K562 (cell line): ENCODE measurements around the gene ZNF618. TPM values are rescaled to one million over a fixed set of nuclear protein-coding genes. Genes with fewer than 3 reads are reported as not detected.

Experiments
- ATAC-seq: fragments of 200-7000 bp; cut with Tn5 transposase; 3 replicates; pipeline ENCODE4 v1.9.1; 2020; ENCODE audit warnings: moderate library complexity
- BruUV-seq: library from RNA; stranded (reverse); fragments of 400-500 nt; replicated peaks from 2 replicates; lab custom pipeline; 2021; lab: Mats Ljungman, UMichigan
- CTCF ChIA-PET: fragments of 300-600 bp; formaldehyde crosslinking; extraction: SDS; loops from one replicate; lab custom pipeline; 2021; ENCODE audit warnings: low intra/inter-chr PET ratio; lab: Yijun Ruan, JAX
- POLR2A ChIA-PET: fragments of 300-600, 350-650 bp; sonication (Branson Sonifier 250); formaldehyde crosslinking; extraction: SDS; loops from one replicate; lab custom pipeline; 2021; ENCODE audit warnings: antibody characterized with exemption, inconsistent platforms; lab: Yijun Ruan, JAX
- DNase-seq, 4 experiments: peaks; one replicate each; pipeline versions ENCODE4 v3.0.0 to v3.0.0-alpha.2; 2011 to 2018; ENCODE audit warnings: low spot score in 3 of 4, mixed read lengths in 3 of 4; ENCODE audit errors: extremely low read depth in 1 of 4
- FAIRE-seq: peaks from 2 replicates; lab custom pipeline; 2011; peaks lifted over from hg19 to GRCh38; lab: Jason Lieb, UNC
- H2AFZ ChIP-seq: 2 replicates; pipeline ENCODE4 v1.6.0; 2011; ENCODE audit warnings: low read depth, low read length, control low read depth, inconsistent platforms
- H3K27ac ChIP-seq: fragments of 200-600 bp; 3 replicates; pipeline ENCODE4 v1.8.0; 2011; ENCODE audit warnings: low read depth, mild to moderate bottlenecking, control low read depth, inconsistent platforms, low read length, moderate library complexity, mixed read lengths; ENCODE audit errors: extremely low read depth
- H3K27me3 ChIP-seq, 2 experiments: fragments of 300-600 bp in 1 of 2; 2 replicates in 1 of 2; 3 replicates in 1 of 2; pipeline versions ENCODE4 v1.6.0 to v1.8.0; 2011; ENCODE audit warnings: inconsistent platforms in 2 of 2, low read length in 2 of 2, mild to moderate bottlenecking in 1 of 2, mixed read lengths in 1 of 2, moderate library complexity in 1 of 2; ENCODE audit not compliant: control insufficient read depth in 2 of 2, insufficient read depth in 2 of 2
- H3K36me3 ChIP-seq: fragments of 300-600 bp; 3 replicates; pipeline ENCODE4 v1.8.0; 2011; ENCODE audit warnings: mild to moderate bottlenecking, low read length, inconsistent platforms; ENCODE audit not compliant: control insufficient read depth, insufficient read depth
- H3K4me1 ChIP-seq, 2 experiments: fragments of 200-600 bp in 1 of 2; replicated peaks in 1 of 2; 2 replicates in 1 of 2; 3 replicates in 1 of 2; pipeline versions ENCODE4 v1.5.1 to v1.8.0; 2011; ENCODE audit warnings: inconsistent platforms in 2 of 2, low read length in 2 of 2, mild to moderate bottlenecking in 1 of 2, mixed read lengths in 1 of 2, moderate library complexity in 1 of 2; ENCODE audit not compliant: control insufficient read depth in 2 of 2, insufficient read depth in 2 of 2
- H3K4me2 ChIP-seq: 2 replicates; pipeline ENCODE4 v1.6.1; 2011; ENCODE audit warnings: low read length, control low read depth, inconsistent platforms, mixed read lengths; ENCODE audit not compliant: insufficient read depth
- H3K4me3 ChIP-seq: fragments of 200-600 bp; sonication (generic), shearing (Covaris generic); 2 replicates; pipeline ENCODE4 v1.5.1; 2016; ENCODE audit warnings: control low read depth, inconsistent platforms
- H3K79me2 ChIP-seq: fragments of 200-600 bp; 3 replicates; pipeline ENCODE4 v1.8.0; 2011; ENCODE audit warnings: low read length, inconsistent platforms; ENCODE audit not compliant: control insufficient read depth, insufficient read depth
- H3K9ac ChIP-seq, 2 experiments: 2 replicates each; pipeline versions ENCODE4 v1.6.0 to v1.6.1; 2011; ENCODE audit warnings: low read depth in 2 of 2, low read length in 2 of 2, control low read depth in 1 of 2, inconsistent platforms in 1 of 2, mild to moderate bottlenecking in 1 of 2, mixed read lengths in 1 of 2; ENCODE audit not compliant: insufficient read depth in 1 of 2
- H3K9me1 ChIP-seq: one replicate; pipeline ENCODE4 v1.6.0; 2011; ENCODE audit warnings: inconsistent platforms, mild to moderate bottlenecking, low read length, moderate library complexity; ENCODE audit not compliant: control insufficient read depth, insufficient read depth
- H3K9me3 ChIP-seq: replicated peaks from 2 replicates; pipeline ENCODE4 v1.5.1; 2011; ENCODE audit warnings: low read depth, low read length, inconsistent platforms; ENCODE audit not compliant: control insufficient read depth, insufficient read depth
- H4K20me1 ChIP-seq: replicated peaks from 2 replicates; pipeline ENCODE4 v1.6.1; 2011; ENCODE audit warnings: low read length, inconsistent platforms, mixed read lengths; ENCODE audit not compliant: control insufficient read depth, insufficient read depth
- AFF4 ChIP-seq: sonication (generic); formaldehyde crosslinking; IDR thresholded peaks from 2 replicates; pipeline ENCODE4 v1.8.0; 2023; ENCODE audit warnings: mild to moderate bottlenecking, missing genetic modification reagents
- BDP1 ChIP-seq: IDR thresholded peaks from 3 replicates; pipeline ENCODE4 v1.6.1; 2011; ENCODE audit not compliant: insufficient read length, insufficient read depth
- HOMEZ ChIP-seq: fragments of 250-450 bp; sonication (Bioruptor Pico); IDR thresholded peaks from 2 replicates; pipeline ENCODE4 v1.4.0; 2020; ENCODE audit warnings: mild to moderate bottlenecking, moderate library complexity
- KAT2B ChIP-seq: IDR thresholded peaks from one replicate; pipeline ENCODE4 v1.6.1; 2012; ENCODE audit warnings: low read depth, mild to moderate bottlenecking, control low read depth, inconsistent platforms, low read length, moderate library complexity
- MCM3 ChIP-seq: fragments of 450-650 bp; IDR thresholded peaks from 2 replicates; pipeline ENCODE4 v1.6.1; 2016
- MEF2A ChIP-seq: IDR thresholded peaks from 2 replicates; pipeline ENCODE4 v1.6.1; 2011; ENCODE audit warnings: low read depth, mild to moderate bottlenecking, low read length, moderate library complexity; ENCODE audit not compliant: control insufficient read depth
- PHF21A ChIP-seq: fragments of 450-650 bp; IDR thresholded peaks from 2 replicates; pipeline ENCODE4 v1.6.1; 2017; ENCODE audit warnings: low read depth, borderline replicate concordance
- POLR2A ChIP-seq: fragments of 450-650 bp; conservative IDR thresholded peaks from 2 replicates; pipeline ENCODE4 v1.6.1; 2016
- XRCC5 ChIP-seq: fragments of 200-400 bp; formaldehyde crosslinking; IDR thresholded peaks from 2 replicates; pipeline ENCODE4 v1.6.1; 2017; ENCODE audit warnings: low read depth, mild to moderate bottlenecking, low read length
- WGBS: fragments of 100-300 bp; shearing (Covaris generic); methylation state at CpG from one replicate; pipeline ENCODE4 v1.1.6; 2016; ENCODE audit warnings: low coverage, mixed read lengths; ENCODE audit not compliant: insufficient coverage; ENCODE audit errors: missing lambda C conversion rate; 5-methylcytosine and 5-hydroxymethylcytosine counted together
- in situ Hi-C: fragments of 300-500 bp; cut with MboI; formaldehyde crosslinking; loops from 4 replicates; pipeline ENCODE4 v1.15.0; 2018; ENCODE audit warnings: inconsistent platforms, mixed read lengths
- intact Hi-C: fragments of 100-400 bp; cut with micrococcal nuclease; formaldehyde crosslinking; loops from 2 replicates; pipeline ENCODE4 v1.14.2; 2022
- polyA plus RNA-seq, 8 experiments: library from polyadenylated mRNA; depleted of rRNA in 4 of 8; stranded (reverse) in 5 of 8; unstranded in 3 of 8; fragments of >200 nt; fragmentation: Nextera tagmentation in 2 of 8; fragmentation: Illumina TruSeq in 1 of 8; extraction: Ambion mirVana in 2 of 8; extraction: Trizol in 1 of 8; gene quantifications; 2 replicates each; pipeline versions ENCODE4 v1.2.1 to v1.2.3, GENCODE V29; 2011 to 2014; ENCODE audit warnings: inconsistent platforms in 1 of 8, missing spikeins in 1 of 8
- total RNA-seq, 7 experiments: library from RNA; depleted of rRNA in 6 of 7; stranded (reverse); fragments of >200 nt in 6 of 7; fragmentation: Illumina TruSeq in 2 of 7; extraction: Trizol in 2 of 7; gene quantifications; 2 replicates each; pipeline versions ENCODE4 v1.2.1 to v1.2.3, GENCODE V29; 2011 to 2021; ENCODE audit warnings: low replicate concordance in 1 of 7

The ZNF618 gene
- total and polyA plus RNA-seq, 9 of the 15 experiments (the other 6 are each of a cell fraction or from before 2014, with no cell fraction given) = 0.08 to 13.7 (median 3.4) TPM

- DNase-seq (no peak), FAIRE-seq (no peak), ATAC-seq (no peak)
- 42% methylated on average over 6 of the region's 6 CpGs for WGBS
- H3K27me3 ChIP-seq = no peaks in the 10 kb centered on the region
- no peak overlapping the region for H2AFZ ChIP-seq
- H4K20me1 ChIP-seq = no peaks in the 10 kb centered on the region
- no peaks in the 10 kb centered on the region for H3K79me2 ChIP-seq
- no peak overlapping the region for H3K9ac ChIP-seq
- H3K9me1 ChIP-seq = no peaks in the 10 kb centered on the region
- H3K9me3 ChIP-seq = no peaks in the 10 kb centered on the region
- CTCF ChIA-PET = no interaction called here
- no peak overlapping the region for H3K4me3 ChIP-seq
- TF ChIP-seq POLR2A (no peak), XRCC5 (no peak), PHF21A (no peak), KAT2B (no peak), MEF2A (no peak)
- no peaks in the 10 kb centered on the region for H3K4me1 ChIP-seq
- POLR2A ChIA-PET = interaction anchor here (0.6 kb wide), 2 partner anchors 21 to 352 kb away, joined by 3 to 4 read pairs; no protein-coding TSS in a partner anchor
- intact Hi-C loops = no loop called here
- H3K27ac ChIP-seq = no peak overlapping the region
- in situ Hi-C loops = no loop called here
- H3K4me2 ChIP-seq = no peak overlapping the region
- no TSS peak for BruUV-seq
- H3K36me3 ChIP-seq = no peaks in the 10 kb centered on the region
Measured at GRCh38 chr9:114016101-114016500, 140.0 kb downstream of the ZNF618 start.

- no peaks in the 10 kb centered on the region for H3K9me3 ChIP-seq
- no peak overlapping the region for H3K4me2 ChIP-seq
- no peaks in the 10 kb centered on the region for H3K79me2 ChIP-seq
- intact Hi-C loops = no loop called here
- ChIA-PET CTCF (no interaction called here), POLR2A (interaction anchor here (0.6 kb wide), 3 partner anchors 21 to 351 kb away, joined by 3 to 4 read pairs (median 3); no protein-coding TSS in a partner anchor)
- no peak overlapping the region for H3K9ac ChIP-seq
- ATAC-seq = no peak
- no peak for FAIRE-seq
- BruUV-seq = no TSS peak
- 40% methylated on average over 12 of the region's 14 CpGs for WGBS
- H4K20me1 ChIP-seq = no peaks in the 10 kb centered on the region
- H3K4me1 ChIP-seq = no peaks in the 10 kb centered on the region
- no peak for DNase-seq
- H2AFZ ChIP-seq = no peak overlapping the region
- in situ Hi-C loops = no loop called here
- no peaks in the 10 kb centered on the region for H3K36me3 ChIP-seq
- no peak overlapping the region for H3K4me3 ChIP-seq
- H3K27ac ChIP-seq = no peak overlapping the region
- H3K9me1 ChIP-seq = no peaks in the 10 kb centered on the region
- H3K27me3 ChIP-seq = no peaks in the 10 kb centered on the region
- no peak for TF ChIP-seq MCM3
- TF ChIP-seq BDP1 = no peak
- no peak for TF ChIP-seq HOMEZ (CRISPR knock-in tag)
- TF ChIP-seq AFF4 (CRISPR knock-in tag) = no peak
Measured at GRCh38 chr9:114016629-114017423, 140.7 kb downstream of the ZNF618 start.
